GM18502 (cell line): Measurements from ENCODE around the gene GRM5.
"Not testable (repeated sequence)": the region's sequence is repeated elsewhere in the genome, so short reads cannot be mapped to it uniquely, and the experiment has no call there.

Experiments used
- ATAC-seq: cut with Tn5 transposase; IDR thresholded peaks from one replicate; pipeline ENCODE4 v1.9.1; 2021; ENCODE audit warnings: mild to moderate bottlenecking; ENCODE audit not compliant: unreplicated experiment, poor library complexity

The GRM5 gene

DNA sequence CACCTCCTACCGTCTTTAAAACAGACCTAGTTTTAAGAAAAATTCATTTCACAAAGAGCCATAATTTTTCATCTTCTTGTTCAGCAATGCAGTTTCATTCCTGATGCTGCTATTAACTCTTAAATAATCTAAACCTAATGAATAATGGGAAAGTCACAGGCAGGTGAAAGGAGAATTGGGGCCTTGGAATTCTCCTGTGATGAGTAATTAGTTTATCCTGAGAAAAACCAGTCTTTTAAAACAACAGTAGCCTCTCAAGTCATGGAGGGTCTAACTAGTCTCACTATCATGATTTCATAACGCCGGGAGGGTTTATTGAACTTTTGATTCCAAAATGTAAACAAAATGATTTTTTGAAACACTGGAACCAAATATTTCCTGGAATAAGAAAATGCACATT, 86.8 kb downstream of the GRM5 start:
- not testable (repeated sequence) for ATAC-seq

DNA sequence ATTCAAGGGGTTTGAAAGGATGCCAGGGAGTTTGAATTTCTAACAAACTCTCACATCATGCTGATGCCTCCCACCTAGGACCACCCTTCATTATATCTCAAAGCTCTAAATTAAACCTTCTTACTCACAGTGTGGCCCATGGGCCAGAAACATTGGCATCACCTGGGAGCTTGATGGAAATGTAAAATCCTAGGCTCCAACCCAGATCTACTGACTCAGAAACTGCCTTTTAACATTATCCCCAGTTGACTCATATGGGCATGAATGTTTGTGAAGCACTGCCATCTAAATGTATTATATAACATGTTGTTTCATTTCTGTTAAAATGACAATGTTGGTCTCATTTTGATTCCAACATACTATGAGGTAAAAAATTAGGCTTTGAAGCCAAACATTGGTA, 90.3 kb downstream of the GRM5 start:
- ATAC-seq: not testable (repeated sequence)

- ATAC-seq: no peak
Measured at GRCh38 chr11:88972210-88972609, 93.6 kb downstream of the GRM5 start.

DNA sequence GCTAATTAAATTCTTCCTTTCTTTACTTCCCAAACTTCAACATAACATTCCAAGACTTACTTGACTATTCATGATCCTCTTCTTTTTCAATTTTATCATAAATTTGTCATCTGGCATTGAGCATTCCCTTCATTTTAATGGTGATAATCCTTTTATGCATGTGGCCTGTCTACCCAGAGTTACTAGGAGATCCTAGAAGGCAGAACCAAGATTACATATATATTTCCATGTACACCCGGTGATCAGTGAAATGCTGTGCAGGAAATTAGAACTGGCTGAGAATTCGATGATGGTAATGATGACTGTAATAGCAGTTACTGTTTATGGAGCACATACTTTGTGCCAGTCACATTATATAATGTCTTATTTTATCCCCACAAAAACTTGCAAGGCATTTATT, 104.2 kb downstream of the GRM5 start:
- ATAC-seq: not testable (repeated sequence)

DNA sequence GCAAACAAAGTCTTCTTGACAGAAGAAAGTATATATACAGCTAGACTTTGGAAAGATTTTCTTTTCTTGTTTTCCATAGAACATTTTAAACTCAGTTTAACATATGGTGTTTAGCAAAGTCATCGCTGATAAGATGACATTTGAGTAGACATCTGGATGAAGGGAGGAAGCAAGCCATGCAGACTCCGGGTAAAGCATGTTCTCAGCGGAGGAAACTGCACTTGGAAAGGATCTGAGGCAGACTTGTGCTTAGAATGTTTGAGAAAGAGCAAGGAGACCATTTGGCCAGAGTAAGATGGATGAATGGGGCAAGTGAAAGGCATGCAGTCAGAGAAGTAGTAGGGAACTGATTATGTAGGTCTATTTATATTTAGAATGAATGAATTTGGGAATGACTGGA, 105.9 kb downstream of the GRM5 start:
- ATAC-seq: not testable (repeated sequence)

DNA sequence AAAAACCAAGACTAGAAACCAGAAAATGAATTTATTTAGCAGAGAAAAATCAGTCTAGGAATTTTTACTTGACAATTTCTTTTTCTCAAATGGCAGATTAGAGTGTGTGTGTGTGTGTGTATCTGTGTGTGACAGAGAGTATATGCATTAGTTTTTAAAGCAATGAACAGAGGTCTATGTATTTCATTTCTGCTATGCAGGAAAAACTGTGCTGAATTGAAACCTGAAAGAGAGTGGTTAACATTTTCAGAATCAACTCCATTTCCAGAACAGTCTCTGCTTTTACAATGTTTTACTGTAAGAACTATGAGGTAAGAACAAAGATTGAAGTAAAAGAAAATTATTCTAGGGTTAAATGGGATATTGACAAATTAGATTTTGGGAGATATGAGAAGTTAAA, 114.8 kb downstream of the GRM5 start:
- peak; percentile 58 for ATAC-seq

- not testable (repeated sequence) for ATAC-seq
Measured at GRCh38 chr11:88948908-88949307, 116.9 kb downstream of the GRM5 start.

- ATAC-seq: peak; percentile 60
Measured at GRCh38 chr11:88947843-88948572, 117.8 kb downstream of the GRM5 start.

DNA sequence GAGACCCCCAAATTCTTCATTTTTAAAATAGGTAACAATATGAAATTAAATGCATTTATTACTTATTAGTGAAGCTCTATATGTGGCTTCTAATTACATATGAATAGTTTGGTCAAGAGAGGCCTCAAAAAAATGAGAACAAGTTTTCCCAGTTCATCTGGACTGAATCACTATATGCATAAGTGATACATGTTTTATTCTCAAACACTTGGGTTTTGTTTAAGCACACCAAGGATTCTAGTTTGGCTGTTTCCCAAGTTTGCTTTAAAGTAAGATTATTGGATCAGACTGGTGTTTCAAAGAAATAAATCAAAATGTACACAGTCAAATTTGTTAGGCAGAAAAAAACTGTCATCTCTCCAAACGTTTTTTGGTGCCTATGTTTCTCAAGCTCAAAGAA, 136.1 kb downstream of the GRM5 start:
- ATAC-seq: not testable (repeated sequence)

- ATAC-seq: not testable (repeated sequence)
Measured at GRCh38 chr11:88917065-88917464, 148.7 kb downstream of the GRM5 start.

DNA sequence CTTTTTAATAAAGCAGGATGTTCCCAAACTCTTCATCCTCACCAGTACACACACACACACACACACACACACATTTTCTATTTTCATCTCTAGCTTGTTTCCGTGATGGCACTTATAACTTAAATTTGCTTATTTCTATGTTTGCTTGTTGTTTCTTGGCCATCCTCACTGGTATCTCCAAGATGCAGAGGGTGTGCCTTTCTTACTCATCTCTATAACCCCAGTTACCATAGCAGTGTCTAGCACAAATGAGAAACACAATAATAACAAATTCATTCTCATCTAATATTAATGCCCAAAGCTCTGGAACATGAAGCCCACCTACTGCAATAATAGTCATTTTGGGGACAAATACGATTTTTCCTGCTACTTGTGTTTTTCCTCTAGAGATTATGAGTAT, 156.3 kb downstream of the GRM5 start:
- no peak for ATAC-seq

DNA sequence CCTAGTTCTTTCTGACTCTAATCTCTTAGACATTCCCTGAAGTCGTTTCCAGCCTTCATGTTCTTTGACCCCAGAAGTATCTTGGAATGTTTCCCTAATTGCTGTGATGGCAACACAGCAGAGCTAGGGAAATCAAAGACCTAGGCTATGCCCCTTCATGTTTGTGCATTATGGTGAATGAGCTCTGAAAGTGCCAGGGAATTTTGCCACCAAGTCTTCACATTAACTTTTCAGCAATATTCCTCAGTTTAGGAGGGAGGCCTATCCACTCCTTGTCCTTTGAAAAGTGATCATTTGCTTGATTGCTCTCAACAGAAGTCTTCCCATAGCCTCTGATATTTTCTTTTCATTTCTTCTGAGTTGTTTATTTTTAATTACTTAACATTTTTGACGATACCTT, 164.3 kb downstream of the GRM5 start:
- ATAC-seq: not testable (repeated sequence)

DNA sequence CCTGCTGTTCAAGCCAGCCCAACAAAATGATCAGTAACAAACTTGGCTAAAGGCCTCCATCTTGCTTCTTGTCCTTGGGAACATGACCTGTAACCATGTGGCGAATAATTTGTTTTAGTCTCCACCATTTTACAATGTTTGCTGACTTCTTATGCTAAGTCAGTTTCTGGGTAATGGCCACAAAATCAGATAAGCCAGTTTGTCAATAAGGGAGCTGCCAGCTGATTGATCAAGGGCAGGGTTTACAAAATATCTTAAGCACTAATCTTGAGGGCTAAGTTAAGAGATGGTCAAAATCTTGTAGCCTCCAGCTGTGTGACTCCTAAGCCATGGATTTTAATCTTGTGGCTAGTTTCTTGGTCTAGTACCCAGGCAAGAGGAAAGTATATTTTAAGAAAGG, 176.9 kb downstream of the GRM5 start:
- ATAC-seq: not testable (repeated sequence)

DNA sequence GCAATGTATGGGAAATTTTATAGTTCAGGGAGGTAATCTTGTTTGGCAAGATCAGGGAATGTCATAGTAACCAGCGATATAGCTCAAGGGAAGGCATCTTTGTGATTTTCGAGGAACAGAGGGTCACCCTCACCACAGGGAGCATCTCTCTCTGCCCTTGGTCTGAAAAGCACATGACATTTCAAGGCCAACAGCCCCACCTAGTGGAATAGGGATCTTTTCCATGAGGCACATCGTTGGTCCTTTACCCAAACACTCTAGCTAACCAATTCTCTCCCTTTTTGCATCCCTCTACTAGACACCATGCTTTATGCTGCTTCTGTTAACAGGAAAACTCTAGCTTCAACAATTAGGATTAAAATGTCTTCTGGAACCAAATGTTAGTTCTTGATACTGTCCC, 179.0 kb downstream of the GRM5 start:
- peak; percentile 77 for ATAC-seq

GRCh38 chr11:88882800-88883199, 183.0 kb downstream of the GRM5 start:
- not testable (repeated sequence) for ATAC-seq

DNA sequence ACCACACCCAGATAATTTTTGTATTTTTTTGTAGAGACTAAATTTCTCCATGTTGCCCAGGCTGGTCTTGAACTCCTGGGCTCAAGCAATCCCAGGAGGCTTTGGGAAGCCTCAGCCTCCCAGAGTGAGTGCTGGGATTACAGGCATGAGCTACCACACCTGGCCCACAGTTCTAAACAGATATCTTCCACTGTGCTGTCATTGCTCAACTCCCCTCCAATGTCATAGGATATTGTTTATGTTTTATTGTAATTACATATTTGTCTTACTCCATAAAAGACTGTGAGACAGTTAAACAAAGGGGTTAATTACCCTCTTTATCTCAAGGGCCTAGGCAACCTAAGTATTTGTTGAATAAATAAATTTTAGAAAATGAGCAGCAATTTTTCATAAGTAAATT, 204.2 kb downstream of the GRM5 start:
- no peak for ATAC-seq

GRCh38 chr11:88860431-88860830, 205.4 kb downstream of the GRM5 start:
- ATAC-seq: not testable (repeated sequence)

DNA sequence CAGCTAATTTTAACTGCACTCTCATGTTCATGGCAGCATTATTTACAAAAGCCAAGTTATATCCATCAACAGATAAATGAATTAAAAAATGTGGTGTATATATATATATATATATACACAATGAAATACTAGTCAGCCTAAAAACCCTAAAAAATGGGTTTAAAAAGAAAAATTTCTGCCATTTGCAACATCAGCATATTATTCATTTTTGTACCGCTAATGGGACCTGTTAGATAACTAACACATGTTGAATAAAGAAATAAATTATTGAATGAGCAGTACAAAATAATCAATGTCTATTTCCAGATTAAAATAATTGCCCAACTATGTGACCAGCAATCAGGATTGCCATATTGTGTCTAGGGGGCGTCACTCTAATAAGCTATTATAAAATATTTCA, 211.8 kb downstream of the GRM5 start:
- not testable (repeated sequence) for ATAC-seq

DNA sequence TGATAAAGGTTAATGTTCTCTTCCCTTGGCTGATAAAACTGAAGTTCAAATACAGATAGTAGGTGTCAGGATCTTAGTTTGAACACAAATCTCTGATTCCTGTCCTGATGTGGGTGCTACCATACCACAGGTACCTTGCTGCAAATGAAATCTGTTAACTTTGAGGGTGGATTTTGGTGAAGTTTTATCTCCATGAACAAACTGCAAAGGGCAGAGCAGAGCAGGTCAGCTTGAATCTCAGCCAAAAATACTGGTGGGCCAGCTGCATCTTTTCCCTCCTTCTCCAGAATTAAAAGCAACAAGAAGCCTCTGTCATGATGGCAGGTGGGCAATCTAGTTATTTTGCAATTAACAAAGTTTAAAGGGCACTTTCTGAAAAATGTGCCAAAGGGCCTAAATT, 214.2 kb downstream of the GRM5 start:
- ATAC-seq: not testable (repeated sequence)

GRCh38 chr11:88849773-88850172, 216.0 kb downstream of the GRM5 start:
- ATAC-seq: not testable (repeated sequence)

GRCh38 chr11:88849368-88849767, 216.4 kb downstream of the GRM5 start:
- ATAC-seq: no peak

DNA sequence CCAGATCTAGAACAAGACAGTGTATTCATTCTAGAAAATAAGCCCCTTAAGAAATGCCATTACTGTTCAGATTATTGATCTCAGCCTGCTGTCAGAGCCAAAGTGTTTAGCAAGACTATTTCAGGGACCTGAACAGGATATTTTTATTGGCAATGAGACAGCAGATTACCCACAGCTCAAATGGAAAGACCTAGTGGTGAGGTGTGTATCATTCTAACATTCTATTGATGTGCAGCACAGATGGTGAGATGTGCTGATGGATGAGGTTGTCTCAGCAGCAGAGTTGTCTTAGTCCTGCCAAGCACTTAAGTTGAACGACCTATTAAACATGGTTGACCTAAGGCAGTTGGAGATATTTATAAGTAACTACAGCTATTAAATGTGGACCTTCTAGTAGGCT, 219.5 kb downstream of the GRM5 start:
- ATAC-seq: not testable (repeated sequence)
